Uterus (tissue), 4 donors: ENCODE measurements around the gene GGACT. TPM values are rescaled to one million over a fixed set of nuclear protein-coding genes. Genes with fewer than 3 reads are reported as not detected.

ENCODE experiments used
- DNase-seq, 2 donors: peaks; one replicate each; pipeline ENCODE4 v3.0.0-alpha.2; 2019 to 2020
- H3K27ac ChIP-seq, 2 donors: fragments of 200-600 bp; sonication (generic); 1 replicate in 1 of 2; 2 replicates in 1 of 2; pipeline ENCODE4 v1.5.1; 2016 to 2018
- H3K27me3 ChIP-seq, 2 donors: fragments of 200-600 bp; sonication (generic); one replicate each; pipeline ENCODE4 v1.5.1; 2018 to 2019; ENCODE audit warnings: control low read depth in 1 of 2
- H3K36me3 ChIP-seq, 2 donors: fragments of 200-600 bp; sonication (generic); one replicate each; pipeline ENCODE4 v1.5.1; 2019; ENCODE audit warnings: control low read depth in 1 of 2
- H3K4me1 ChIP-seq, 2 donors: fragments of 200-600 bp; sonication (generic); one replicate each; pipeline ENCODE4 v1.5.1; 2018 to 2019; ENCODE audit warnings: control low read depth in 1 of 2
- H3K4me3 ChIP-seq, 2 donors: fragments of 200-600 bp; sonication (generic); 1 replicate in 1 of 2; 2 replicates in 1 of 2; pipeline ENCODE4 v1.5.1; 2018 to 2019; ENCODE audit warnings: mild to moderate bottlenecking in 1 of 2
- H3K9me3 ChIP-seq, 2 donors: fragments of 200-600 bp; sonication (generic); one replicate each; pipeline ENCODE4 v1.5.1; 2019; ENCODE audit warnings: control low read depth in 1 of 2
- CTCF ChIP-seq, 4 experiments: fragments of 200-600 bp in 2 of 4; fragments of 450-650 bp in 2 of 4; sonication (generic) in 2 of 4; IDR thresholded peaks; one replicate each; pipeline ENCODE4 v1.5.1; 2016 to 2019; ENCODE audit warnings: antibody characterized with exemption in 4 of 4, mild to moderate bottlenecking in 2 of 4, moderate library complexity in 1 of 4
- POLR2A ChIP-seq, 2 donors: fragments of 450-650 bp; IDR thresholded peaks; one replicate each; pipeline ENCODE4 v1.6.1; 2016; ENCODE audit warnings: antibody characterized with exemption in 2 of 2, mild to moderate bottlenecking in 1 of 2, moderate library complexity in 1 of 2
- intact Hi-C: fragments of 100-400 bp; cut with DNase I; formaldehyde crosslinking; loops from one replicate; pipeline ENCODE4 v1.15.1; 2023; ENCODE audit warnings: low total_unique reads
- total RNA-seq, 4 donors: library from RNA; depleted of rRNA in 3 of 4; stranded (reverse); fragments of >200 nt in 3 of 4; gene quantifications; one replicate each; pipeline versions ENCODE4 v1.1.0 to v1.2.4, GENCODE V29; 2014 to 2023
- donor health status: DM: yes; HTN: yes; CAD: no.

GGACT gene
- total RNA-seq, 4 donors from 2014 or later: 0.26 to 5.7 (median 1.1) TPM

DNA sequence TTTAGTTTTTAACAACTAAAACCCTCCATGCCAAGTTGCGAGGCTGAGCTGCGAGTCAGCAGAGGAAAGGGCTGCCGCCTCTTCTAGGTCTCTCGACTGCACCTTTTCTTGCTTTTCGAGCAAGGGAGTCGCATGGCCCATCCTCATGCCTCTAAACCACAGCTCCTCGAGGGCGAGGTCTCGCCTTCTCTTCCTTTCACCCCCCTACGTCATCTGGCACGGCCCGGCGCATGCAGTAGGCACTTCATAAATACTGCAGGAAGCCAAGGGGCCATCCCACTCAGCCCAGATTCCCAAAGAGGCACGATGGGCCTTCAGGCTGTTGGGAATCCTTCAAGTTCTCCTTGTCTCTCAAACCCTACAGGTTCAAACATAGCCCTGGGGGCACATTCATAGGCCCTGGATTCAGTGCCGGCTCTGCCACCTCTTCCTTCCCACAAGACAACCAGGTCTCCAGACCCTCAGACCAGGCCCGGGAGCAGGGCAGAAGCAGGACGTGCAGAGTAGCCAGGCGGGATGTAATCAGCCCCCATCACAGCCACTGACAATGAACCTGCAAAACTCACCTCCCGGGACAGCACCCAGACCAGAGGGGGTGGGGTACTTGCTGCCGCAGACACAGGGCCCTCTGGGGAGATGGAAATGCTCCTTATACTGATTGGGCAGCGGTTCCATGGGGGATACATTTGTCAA is 41.7 kb downstream of the GGACT start:
- H3K36me3 ChIP-seq: no peaks in the 10 kb centered on the region
- TF ChIP-seq POLR2A (IDR thresholded peaks at IDR 0.05): no peak
- no peak for TF ChIP-seq CTCF (IDR thresholded peaks at IDR 0.05)
- no peak for DNase-seq
- H3K4me1 ChIP-seq: no peaks in the 10 kb centered on the region
- H3K27ac ChIP-seq: no peak overlapping the region
- intact Hi-C loops: no loop called here
- no peaks in the 10 kb centered on the region for H3K27me3 ChIP-seq
- H3K9me3 ChIP-seq: no peaks in the 10 kb centered on the region
- H3K4me3 ChIP-seq: no peak overlapping the region

GRCh38 chr13:100545684-100546061 is 42.9 kb downstream of the GGACT start:
- no peak for TF ChIP-seq POLR2A (IDR thresholded peaks at IDR 0.05)
- no peak for TF ChIP-seq CTCF (IDR thresholded peaks at IDR 0.05)
- H3K27ac ChIP-seq: no peak overlapping the region
- no peaks in the 10 kb centered on the region for H3K36me3 ChIP-seq
- H3K4me1 ChIP-seq: no peaks in the 10 kb centered on the region
- H3K4me3 ChIP-seq: no peak overlapping the region
- no peak for DNase-seq
- intact Hi-C loops: no loop called here
- H3K27me3 ChIP-seq: no peaks in the 10 kb centered on the region
- H3K9me3 ChIP-seq: no peaks in the 10 kb centered on the region

DNA sequence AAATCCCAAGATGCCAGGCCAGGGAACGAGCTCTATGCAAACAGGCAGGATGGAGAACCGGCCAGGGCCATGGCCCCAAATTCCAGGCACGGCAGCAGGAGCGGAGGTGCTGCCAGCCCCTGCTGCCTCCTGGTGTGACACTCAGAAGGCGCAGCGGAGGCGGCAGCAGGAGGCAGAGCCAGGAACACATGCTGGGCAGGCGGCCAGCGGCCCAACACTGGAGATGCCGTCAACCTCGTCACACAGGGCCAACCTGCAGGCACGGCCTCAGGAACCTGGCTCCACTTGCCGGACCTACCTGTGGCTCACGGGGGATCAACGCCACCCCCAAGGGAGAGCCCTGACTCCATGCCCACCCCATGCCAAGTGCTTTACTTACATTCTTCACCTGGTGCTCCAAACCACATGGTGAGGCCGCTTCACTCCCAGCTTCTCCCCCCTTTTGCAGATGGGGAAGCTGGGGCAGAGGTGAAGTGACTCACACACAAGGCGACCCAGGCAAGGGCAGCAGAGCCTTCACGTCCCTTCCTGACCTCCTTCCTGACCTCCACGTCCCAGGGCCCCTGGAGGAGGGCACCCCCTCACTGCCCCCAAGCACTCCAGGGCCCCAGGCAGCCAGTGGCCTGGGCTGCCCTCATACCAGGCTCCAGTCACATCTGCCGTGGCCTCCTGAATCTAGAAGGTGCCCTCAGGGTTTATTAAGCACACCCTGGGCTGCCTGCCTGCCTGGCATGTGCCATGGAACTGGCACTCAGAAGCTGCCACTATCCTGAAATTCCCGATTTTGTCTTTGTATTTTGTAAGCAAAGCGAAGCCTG is 43.5 kb downstream of the GGACT start:
- H3K36me3 ChIP-seq: no peaks in the 10 kb centered on the region
- intact Hi-C loops: no loop called here

GRCh38 chr13:100543872-100544602 is 44.6 kb downstream of the GGACT start:
- intact Hi-C loops: no loop called here
- Histone ChIP-seq H3K36me3 (no peaks in the 10 kb centered on the region), H3K4me3 (no peak overlapping the region), H3K4me1 (no peaks in the 10 kb centered on the region), H3K27me3 (no peaks in the 10 kb centered on the region), H3K27ac (peak overlapping the region in 1 of 2 donors; percentile 34), H3K9me3 (no peaks in the 10 kb centered on the region)
- no peak for DNase-seq
- TF ChIP-seq POLR2A (IDR thresholded peaks at IDR 0.05) (no peak), CTCF (IDR thresholded peaks at IDR 0.05) (no peak)

More for the DNA sequence above, 43.5 kb downstream of the GGACT start:
- peak overlapping the region in 1 of 2 donors; percentile 18 for H3K27ac ChIP-seq
- no peak overlapping the region for H3K4me3 ChIP-seq
- H3K9me3 ChIP-seq: no peaks in the 10 kb centered on the region
- TF ChIP-seq CTCF (IDR thresholded peaks at IDR 0.05) (no peak), POLR2A (IDR thresholded peaks at IDR 0.05) (no peak)
- H3K4me1 ChIP-seq: no peaks in the 10 kb centered on the region
- H3K27me3 ChIP-seq: no peaks in the 10 kb centered on the region
- DNase-seq: no peak

GRCh38 chr13:100542826-100543156 is 45.8 kb downstream of the GGACT start:
- DNase-seq: no peak
- Histone ChIP-seq H3K27ac (no peak overlapping the region), H3K9me3 (no peaks in the 10 kb centered on the region), H3K4me1 (no peaks in the 10 kb centered on the region), H3K36me3 (no peaks in the 10 kb centered on the region), H3K27me3 (no peaks in the 10 kb centered on the region), H3K4me3 (no peak overlapping the region)
- TF ChIP-seq CTCF (IDR thresholded peaks at IDR 0.05) (peak in 3 of 4 experiments; percentile 23 to 41 (median 32)), POLR2A (IDR thresholded peaks at IDR 0.05) (no peak)
- intact Hi-C loops: no loop called here
